ENCODE results near the gene MT2A.

Gene MT2A

DNA sequence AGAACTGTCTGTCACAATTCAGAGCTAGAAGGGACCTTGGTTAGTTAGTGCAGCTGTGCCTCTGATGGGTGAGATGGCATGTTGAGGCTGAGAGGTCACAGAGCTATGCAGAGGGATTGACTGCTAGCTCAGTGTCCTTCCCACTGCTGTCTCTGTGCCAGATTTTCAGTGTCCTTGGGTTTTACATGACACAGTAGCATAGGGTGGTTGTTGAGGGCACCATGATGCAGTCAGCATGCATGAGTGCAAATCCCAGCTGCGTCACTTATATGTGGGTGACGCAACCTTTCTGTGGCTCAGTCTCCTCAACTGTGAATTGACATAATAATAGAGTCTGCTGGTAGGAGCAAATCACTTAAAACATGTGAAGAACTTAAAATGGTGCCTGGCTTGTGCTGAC lies 32.8 kb downstream of the MT2A start:
- no peak for DNase-seq

DNA sequence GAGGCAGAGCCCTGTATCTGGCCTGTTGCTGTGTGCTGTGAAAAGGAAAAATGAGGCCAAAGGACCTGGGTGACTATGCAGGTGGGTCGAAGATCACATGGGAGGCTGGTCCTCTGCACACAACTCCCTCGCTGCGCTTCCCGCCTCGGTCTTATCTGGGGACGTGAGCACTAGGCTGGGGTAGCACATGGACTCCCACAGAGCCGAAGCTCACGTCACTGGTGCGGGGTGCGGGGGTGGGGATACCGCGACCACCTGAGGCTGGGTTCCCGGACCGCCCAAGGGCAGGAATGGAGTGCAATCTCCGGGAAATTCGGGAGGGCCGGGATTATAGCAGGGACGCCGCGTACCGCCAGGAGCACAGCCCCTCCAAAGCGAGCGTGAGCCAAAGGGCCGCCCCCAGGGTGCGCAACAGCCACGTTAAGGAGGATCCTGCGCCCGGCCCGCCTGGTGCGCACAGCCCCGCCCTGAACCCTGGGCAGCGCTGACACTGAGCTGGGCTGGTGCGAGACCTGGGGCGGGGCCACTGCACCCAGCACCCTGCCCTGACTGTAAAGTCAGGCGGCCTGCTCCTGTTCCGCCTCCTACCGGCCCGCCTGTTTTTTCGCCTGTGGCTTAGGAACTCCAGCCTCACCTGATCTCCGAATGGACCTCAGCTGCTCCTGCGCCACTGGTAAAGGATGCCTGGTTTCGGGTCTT lies 34.8 kb downstream of the MT2A start:
- DNase-seq, result no peak

DNA sequence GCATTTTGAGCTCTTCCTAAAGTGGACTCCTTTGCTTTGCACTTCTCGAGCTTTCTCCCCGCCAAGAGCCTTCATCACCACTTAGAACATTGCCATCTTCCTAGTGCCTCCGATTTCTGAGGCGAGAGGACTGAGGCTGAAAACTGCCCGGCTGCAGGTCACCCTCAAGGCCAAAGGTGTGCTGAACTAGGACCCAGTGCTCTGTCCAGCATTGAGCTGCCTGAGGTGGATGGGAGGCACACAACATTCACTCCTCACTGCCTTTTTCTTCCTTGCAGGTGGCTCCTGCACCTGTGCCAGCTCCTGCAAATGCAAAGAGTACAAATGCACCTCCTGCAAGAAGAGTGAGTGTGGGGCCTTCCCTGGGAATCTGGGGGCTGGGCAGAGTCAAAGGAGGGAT lies 35.4 kb downstream of the MT2A start:
- no peak for DNase-seq

DNA sequence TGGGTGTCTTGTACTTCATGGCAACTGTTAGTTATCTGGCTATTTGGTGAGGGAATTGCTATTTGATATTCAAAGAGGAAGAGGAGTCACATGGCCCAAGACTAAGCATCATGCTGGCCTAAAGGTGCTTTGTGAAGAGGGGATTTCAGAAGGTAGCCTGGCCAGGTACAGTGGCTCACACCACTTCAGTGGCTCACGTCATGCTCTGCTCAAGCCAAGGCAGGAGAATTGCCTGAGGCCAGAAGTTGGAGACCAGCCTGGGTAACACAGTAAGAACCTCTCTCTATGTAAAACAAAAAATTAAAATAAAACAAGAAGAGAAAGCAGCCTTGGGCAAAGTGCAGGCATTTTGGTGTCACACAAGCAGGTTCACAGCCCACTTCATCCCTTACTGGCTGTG lies 36.9 kb downstream of the MT2A start:
- DNase-seq, result no peak

DNA sequence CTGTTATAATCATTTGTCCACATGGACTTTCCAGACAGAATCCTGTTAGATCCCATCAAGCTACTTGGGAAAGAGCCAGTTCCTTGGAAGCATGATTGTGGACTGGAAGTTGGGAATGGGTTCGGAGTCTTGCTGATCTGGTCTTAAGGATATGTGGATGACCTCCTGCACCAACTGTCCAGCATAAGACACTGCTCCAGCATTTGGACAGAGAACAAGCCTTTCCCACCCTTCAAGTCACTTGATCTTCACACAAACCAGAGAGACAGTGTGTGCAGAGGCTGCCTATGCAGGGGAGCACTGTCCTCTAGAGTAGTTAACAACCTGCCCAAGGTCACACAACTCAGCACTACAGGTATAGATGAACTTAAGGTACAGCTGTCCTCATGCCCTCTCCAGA lies 37.5 kb downstream of the MT2A start:
- DNase-seq, result no peak

GRCh38 chr16:56647641-56648431 lies 39.5 kb downstream of the MT2A start:
- DNase-seq, result no peak

- no peak for DNase-seq
These were observed 40.9 kb downstream of the MT2A start for GRCh38 chr16:56649271-56649670.

DNA sequence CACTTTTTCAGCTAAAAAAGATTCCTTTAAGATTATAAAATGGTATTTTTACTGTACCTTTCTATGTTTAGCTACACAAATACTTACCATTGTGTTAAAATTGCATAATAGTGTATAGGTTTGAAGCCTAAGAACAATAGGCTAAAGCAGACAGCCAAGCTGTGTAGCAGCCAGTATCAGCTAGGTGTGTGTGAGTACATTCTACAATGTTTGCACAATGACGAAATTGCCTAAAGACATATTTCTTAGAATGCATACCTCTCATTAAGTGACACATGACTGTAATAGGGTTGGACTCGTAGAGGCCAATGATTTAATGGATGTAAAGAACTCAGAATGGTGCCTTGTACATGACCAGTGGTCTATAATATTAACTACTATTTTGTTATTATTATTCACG lies 41.4 kb downstream of the MT2A start:
- no peak for DNase-seq

DNA sequence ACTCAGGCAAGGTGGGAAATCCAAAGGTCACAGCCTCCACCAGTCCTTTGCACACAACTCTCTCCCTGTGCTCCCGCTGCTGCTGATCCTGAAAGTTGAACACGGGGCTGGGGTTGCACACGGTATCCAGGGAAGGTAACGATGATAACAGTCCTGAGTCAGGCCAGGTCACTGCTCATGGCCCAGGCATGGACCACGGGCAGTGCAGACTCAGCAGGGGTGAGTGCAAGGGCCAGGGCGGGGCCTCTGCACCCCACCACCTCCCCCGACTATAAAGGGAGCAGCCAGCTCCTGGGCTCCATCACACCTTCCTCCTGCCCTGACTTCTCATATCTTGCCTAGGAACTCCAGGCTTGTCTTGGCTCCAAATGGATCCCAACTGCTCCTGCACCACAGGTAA lies 43.2 kb downstream of the MT2A start, which contains the start of gene MT1B:
Gene MT1B, plus strand, starts transcription at position 301 of the 400 bp plus-strand sequence. Its CDS starts 68 bp downstream, at position 369.
- no peak for DNase-seq

DNA sequence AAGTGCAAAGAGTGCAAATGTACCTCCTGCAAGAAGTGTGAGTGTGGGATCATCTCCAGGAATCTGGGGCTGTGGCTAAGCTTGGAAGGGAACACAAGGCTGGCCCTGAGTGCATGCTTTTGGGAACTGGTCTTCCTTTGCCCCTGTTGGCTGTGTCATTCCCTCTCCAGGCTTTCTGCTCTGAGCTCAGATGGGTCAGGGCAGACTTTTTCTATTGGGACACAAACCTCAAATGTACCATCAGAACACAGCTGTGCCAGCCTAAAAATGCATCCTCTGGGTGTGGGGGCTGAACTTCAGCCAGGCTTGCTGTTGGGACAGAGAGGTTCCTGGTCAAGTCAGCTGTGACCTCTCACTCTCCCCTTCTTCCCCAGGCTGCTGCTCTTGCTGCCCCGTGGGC lies 44.2 kb downstream of the MT2A start:
- DNase-seq, result no peak

DNA sequence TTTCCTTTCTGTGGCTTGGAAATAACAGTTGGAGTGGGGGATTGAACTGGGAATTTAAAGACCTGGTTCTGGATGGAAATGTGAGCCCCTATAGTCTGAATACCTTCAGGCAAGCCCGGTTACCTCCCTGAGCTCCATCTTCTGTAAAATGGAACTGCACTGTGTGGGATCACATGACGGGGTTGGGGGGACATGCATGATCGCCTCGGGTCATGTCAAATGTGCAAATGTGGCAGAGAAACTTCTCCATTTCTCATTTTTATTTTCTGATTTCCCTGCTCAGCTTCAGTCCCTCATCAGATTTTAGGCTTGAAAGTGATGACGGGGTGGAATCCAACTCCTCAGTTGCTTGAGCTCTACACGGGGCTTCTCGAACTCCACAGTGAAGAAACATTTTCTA lies 44.8 kb downstream of the MT2A start:
- no peak for DNase-seq

DNA sequence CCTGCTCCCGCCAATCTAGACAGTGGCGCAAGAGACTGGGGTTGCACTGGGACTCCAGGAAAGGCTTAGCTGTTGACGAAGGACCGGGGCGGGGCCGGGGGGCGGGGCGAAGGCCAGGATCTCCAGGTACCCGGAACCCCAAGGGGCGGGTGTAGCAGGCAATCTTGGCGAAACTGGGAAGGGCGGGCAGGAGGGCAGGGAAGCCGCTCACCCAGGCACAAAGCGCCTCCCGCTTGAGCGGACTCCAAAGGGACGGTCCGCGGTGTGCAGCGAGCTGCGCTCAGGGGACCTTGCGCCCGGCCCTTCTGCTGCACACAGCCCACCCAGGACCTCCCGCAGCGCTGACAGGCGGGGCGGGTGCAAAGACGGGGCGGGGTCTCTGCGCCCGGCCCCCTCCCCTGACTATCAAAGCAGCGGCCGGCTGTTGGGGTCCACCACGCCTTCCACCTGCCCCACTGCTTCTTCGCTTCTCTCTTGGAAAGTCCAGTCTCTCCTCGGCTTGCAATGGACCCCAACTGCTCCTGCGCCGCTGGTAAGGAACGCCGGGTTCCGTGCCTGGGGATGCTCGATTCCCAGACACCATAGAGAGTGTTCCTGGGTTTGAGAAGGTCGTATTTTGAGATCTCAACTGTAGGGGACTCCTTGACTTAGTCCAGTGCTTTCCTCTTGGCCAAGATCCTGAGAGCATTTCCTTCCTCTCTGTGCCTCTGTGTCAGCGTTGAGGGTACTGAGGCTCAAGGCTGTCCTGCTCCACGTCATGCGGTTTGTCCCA lies 49.4 kb downstream of the MT2A start, which contains the start of gene MT1F:
Gene MT1F, plus strand, starts transcription at position 405 of the 772 bp plus-strand sequence. Its CDS starts 100 bp downstream, at position 505.
- peak; percentile 86 for DNase-seq

GRCh38 chr16:56658327-56658875 lies 50.0 kb downstream of the MT2A start:
- DNase-seq, result peak; percentile 47

Measured in NCI-H146 (cell line).